NCI-H460 (cell line): ENCODE measurements around the gene KAZN. TPM values are rescaled to one million over a fixed set of nuclear protein-coding genes. Genes with fewer than 3 reads are reported as not detected.

Experiments
- DNase-seq: peaks from one replicate; pipeline ENCODE4 v3.0.0-alpha.2; 2016; ENCODE audit warnings: low read depth; ENCODE audit errors: extremely low read depth
- total RNA-seq: library from RNA; depleted of rRNA; stranded (reverse); fragments of >200 nt; shearing (Covaris generic); gene quantifications from 2 replicates; pipeline ENCODE4 v1.2.3, GENCODE V29; 2014

KAZN gene
- total RNA-seq, 1 experiment from 2014 or later, result 1.9 TPM

DNA sequence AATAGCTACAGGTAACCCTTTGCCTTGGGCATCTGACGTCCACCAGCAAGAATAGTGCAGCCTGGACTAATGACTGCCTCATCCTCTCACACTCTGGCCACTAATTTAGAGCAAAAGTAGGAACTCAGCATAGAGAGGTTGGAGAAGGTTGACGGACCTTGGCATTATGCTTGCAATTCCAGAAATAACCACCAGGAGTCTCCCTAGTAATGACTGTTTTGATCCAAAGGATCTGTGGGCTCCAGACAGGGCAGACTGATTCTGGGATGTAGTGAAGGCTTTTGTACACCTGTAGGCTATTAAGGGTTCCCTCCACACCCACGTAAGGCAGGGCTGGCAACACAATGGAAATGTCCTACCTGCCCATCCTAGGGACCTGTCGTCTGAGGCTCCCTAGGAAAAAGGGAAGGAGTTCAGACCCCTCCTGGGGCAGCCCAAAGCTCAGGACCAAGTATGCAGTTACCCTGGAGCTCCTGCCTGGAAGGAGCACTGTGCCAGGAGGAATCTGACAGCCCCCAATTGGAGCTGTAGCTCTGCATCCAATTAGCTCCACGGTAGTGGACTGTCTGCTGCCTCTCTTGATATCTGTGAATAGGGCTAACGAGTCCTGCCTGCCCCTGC is 464.1 kb downstream of the KAZN start:
- no peak for DNase-seq

DNA sequence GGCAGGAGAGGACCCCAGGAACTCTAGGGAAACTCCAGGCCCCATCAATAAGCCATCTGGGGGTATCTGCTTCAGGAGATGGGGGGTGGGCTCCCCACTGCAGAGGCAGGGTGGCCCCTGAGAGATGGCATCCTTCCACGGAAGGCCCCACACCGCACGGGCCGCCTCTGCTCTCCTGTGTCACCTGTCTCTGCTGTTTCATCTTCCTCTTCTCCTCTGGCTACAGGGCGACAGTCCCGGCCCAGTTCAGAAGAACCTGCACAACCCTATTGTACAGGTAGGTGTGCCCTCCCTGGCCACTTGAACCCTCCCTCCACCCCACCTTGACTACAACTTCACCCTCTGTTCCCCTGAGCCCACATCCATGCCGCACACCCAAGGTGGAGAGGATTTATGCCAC is 464.9 kb downstream of the KAZN start:
- DNase-seq, result no peak

DNA sequence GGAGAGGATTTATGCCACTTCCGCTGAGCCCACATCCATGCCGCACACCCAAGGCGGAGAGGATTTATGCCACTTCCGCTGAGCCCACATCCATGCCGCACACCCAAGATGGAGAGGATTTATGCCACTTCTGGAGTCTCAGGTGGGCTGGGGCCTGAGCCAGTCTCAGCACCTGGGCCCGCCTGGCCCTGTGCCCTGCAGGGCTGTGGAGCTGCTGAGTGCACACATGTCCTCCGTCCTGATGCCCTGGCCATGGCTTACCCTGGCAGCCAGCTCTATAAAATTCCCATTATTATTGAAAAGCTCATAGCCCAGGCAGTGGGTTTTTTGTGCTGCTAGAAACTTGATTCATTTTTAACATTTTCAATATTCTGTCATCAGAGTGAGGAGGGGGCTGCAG is 465.3 kb downstream of the KAZN start:
- DNase-seq, result no peak

DNA sequence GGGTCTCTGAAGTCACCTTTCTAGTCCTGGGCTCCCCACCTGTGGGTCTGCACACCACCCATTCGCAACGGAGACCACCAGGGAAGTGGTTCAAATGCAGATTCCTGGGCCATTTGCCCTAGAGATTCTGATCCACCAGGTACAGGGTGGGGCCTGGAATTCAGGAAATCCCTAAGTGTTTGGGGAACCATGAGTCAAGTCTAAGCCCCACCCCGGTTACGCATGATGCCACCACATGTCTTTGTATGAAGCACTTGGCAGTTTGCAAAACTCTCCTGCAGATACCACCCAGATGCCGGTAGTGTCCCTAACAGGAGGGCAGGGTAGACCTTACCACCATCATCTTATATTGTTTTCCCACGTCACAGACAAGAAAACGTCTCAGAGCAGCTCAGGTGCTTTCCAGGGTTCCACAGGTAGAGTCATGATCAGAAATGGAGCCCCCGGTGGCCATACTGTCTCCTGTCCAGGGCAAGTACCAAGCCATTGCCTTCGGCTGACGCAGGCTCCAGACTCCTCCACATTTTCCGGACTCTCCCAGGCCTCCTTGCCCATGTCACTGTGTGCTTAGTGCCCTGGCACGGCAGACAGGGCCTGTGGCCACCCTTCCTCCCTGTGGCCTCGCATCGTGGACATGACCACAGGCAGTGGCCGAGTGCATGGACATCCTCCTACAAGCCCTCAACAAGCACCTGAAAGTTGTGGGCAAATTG is 465.9 kb downstream of the KAZN start:
- no peak for DNase-seq

DNA sequence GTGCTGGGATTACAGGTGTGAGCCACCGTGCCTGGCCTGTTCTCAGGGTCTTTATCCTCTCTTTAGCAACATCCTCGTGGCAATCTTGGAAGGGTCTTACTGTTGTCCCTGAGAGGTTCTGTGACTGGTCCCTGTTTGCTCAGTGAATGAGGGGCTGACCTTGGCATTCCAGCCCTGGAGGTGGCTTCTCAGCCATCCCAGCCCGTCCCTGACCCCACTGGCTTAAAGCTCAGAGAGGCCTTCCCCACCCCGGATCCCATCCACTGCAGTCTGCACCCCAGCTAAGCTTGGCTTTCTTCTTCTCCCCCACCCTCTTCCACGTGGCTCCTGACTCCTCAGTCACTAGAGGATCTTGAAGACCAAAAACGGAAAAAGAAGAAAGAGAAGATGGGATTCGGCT is 466.8 kb downstream of the KAZN start:
- DNase-seq, result no peak

GRCh38 chr1:15065736-15066135 is 467.3 kb downstream of the KAZN start:
- no peak for DNase-seq

DNA sequence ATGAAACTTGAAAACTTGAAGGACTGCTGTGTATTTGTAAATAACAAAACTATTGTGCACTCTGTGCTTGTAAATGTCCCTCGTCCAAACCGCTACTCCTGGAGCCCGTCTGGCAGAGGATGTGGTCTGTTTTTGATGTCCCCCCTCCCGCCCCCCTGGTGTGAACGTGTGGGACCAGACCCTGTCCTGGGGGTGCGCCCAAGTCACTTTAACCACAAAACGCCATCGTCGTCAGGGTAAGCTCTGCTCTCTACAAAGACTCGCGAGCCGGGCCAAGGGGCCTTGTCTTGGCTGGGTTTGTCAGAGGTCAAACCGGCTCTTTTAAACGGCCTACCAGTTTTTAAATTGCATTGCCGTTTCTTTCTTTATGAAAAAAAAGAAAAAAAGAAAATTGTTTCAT is 467.7 kb downstream of the KAZN start:
- no peak for DNase-seq

DNA sequence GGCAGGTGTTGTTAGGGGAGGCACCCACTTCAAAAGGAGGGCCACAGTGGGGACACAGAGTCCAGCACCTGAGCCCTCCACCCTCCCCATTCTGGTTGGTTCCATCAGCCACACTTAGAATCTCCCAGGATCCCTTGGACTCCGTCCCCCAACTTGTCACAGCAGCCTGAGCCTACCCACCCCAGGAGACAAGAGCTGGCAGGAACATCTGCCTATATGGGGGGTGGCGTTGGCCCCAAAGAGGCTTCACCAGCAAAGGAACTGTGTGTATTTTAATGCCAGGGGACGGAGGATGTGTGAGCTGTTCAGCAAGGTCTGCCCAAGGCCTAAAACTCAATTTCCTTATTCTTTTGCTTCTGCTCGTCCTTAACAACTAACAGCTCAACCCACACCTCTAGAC is 468.7 kb downstream of the KAZN start:
- DNase-seq, result no peak

GRCh38 chr1:15068152-15068551 is 469.7 kb downstream of the KAZN start:
- no peak for DNase-seq

GRCh38 chr1:15068997-15069396 is 470.5 kb downstream of the KAZN start:
- DNase-seq, result no peak

DNA sequence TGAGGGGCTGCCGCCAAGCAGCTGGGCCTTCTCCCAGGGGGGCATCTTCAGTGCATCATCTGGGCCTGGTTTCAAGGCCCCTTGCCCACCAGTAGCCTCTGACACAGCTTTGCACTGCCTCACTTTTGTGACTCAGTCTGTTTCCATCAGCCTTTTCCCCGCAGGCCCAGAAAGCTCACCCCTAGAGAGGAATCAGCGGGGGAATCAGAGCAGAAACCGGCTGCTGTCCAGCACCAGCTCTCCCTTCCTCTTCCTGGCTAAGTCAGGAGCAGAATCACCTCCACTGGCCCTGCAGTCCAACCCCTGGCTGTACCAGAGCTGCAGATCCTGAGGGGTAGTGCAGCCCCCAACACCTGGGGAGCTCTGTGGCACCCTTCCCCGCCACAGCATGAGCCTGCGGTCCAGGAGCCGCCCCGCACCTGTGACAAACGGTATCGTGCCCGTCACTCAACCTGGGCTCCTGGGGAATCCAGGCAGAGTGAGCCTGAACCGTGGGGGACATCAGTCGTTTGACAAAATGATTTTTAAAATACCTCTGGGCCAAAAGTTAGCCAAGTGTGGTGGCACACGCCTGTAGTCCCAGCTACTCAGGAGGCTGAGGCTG is 471.8 kb downstream of the KAZN start:
- DNase-seq, result no peak

DNA sequence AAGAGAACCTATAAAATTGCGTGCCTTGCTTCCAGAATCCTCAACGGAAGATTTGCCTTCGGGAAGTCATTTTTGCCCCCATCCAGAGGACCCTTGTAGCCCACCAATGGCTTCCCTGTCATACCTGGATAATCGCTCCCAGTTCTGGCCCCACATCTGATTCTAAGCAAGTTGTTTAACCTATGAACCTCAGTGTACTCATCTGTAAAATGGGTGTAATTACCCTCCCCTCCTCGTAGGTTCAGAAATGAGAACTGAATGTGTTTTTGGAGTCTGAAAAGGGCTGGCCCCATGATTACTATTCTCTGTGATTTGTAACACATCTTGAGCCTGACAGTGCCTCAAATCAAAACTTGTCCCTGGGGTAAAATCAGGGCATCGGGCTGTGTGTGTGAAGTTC is 473.5 kb downstream of the KAZN start:
- no peak for DNase-seq

DNA sequence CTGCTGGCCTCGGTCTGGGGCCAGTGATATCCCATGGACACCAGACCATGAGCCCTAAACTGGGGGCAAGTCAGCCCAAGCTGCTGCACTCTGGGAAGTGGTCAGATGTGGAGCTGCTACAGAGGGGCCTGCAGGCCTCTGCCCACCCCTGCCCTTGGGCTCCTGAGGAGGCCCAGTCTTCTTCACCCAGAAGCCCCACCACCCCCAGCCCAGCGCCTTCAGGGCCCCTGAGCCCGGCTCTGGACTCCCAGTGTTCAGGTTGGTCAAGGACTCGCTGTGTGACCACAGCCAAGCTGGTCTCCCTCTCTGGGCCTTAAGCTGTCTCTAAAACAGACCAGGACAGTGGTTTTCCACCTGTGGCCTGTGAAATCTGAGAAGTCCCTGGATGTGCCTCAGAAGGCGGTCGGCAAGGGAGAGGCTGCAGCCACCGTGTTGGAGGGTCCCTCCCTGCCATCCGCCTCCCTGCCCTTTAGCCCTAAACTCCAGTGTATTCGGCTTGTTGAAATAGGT is 475.4 kb downstream of the KAZN start:
- DNase-seq, result no peak

DNA sequence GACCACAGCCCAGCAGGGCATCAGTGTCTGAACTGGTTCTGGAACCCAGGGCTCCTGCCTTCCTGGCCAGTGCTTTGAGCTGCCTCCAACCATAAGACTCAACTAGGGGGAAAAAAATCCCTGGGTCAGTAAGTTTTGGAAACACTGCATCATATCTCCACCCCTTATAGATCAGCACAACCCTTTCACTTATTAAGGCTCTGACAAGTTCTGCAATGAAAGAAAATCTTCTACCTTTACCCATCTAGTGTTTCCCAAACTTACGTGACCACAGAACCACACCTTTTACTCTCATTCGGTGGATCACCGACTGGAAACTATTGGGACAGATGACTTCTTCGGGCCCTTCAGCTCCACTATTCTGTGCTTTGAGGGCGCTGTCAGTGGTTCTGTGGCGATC is 476.7 kb downstream of the KAZN start:
- no peak for DNase-seq

GRCh38 chr1:15075817-15076216 is 477.3 kb downstream of the KAZN start:
- no peak for DNase-seq

DNA sequence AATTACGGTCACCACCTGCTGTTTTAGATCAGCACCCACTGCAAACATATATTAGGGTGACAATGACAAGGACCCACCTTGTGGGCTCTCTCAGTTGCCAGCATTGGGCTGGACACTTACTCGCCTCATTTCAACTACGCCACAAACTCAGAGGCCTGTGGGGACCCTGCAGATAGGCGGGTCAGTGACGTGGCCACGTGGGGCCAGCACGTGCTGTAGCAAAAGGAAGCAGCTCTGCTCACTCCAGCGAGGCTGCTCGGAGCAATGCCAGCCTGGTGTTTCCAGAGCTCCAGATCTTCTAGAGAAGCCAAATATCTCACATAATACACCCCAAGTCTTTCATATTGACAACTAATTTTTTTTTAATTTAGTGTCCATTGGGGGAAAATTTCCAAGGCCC is 478.3 kb downstream of the KAZN start:
- DNase-seq, result no peak

- DNase-seq, result no peak
Observed at GRCh38 chr1:15077384-15077783, 478.9 kb downstream of the KAZN start.

- no peak for DNase-seq
Observed at GRCh38 chr1:15080328-15081007, 482.0 kb downstream of the KAZN start.

DNA sequence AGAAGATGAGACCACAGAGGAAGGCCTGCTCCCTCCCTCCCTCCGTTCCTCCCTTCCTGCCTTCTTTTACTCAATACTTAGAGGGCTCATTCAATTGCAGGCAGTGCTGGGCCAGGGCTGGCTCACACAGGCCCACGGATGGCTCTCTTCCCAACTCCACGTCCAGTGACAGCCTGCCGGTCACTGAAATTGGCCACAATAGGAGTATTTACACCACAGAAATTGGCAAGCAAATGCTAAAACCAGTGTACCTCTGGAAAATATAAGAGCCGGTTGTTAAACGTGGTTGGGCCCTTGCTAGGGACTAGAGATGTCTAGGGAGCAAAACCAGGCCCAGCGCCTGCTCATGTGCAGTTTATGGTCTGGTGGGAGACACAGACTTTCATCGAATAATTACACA is 482.6 kb downstream of the KAZN start:
- no peak for DNase-seq

DNA sequence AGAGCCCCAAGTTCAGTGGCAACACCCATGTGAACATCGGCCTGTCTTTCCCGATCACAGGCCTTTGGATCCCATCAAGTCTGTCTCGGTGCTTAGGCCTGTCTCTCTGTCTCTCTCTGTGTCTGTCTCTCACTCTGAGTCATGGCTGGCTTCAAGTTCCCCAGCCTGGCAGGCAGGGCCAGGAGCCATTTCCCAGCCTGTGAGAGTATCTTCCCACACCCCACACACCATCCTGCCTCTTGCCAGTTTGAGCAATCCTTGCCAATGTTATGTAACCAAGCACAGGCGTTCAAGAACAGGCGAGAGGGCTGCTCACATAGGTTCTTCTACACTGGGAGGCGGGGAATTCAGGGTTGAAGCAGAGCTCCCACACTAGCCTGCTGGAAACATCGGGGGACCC is 485.1 kb downstream of the KAZN start:
- no peak for DNase-seq

GRCh38 chr1:15088281-15088971 is 489.9 kb downstream of the KAZN start:
- DNase-seq, result no peak
